Measurements from ENCODE around the gene ATIC. TPM values are rescaled to one million over a fixed set of nuclear protein-coding genes. Genes with fewer than 3 reads are reported as not detected.

The ATIC gene
- total RNA-seq, 1 donor from 2014 or later, result 81.6 TPM

- H3K27me3 ChIP-seq (ENCODE audit: control insufficient read depth, insufficient read depth, low read length), result no peaks in the 10 kb centered on the region
- H3K36me3 ChIP-seq (ENCODE audit: control insufficient read depth, insufficient read depth, low read length), result peaks cover 7% of the 10 kb centered on the region
- TF ChIP-seq CTCF (IDR thresholded peaks at IDR 0.05; ENCODE audit: insufficient read depth, low read length, poor library complexity, severe bottlenecking), result no peak
- no peak for DNase-seq (ENCODE audit: low read depth)
- H3K4me3 ChIP-seq (ENCODE audit: low read depth, low read length), result no peak overlapping the region
These were observed 58.5 kb downstream of the ATIC start for GRCh38 chr2:215370112-215370965.

- Histone ChIP-seq H3K27me3 (ENCODE audit: control insufficient read depth, insufficient read depth, low read length) (no peaks in the 10 kb centered on the region), H3K4me3 (ENCODE audit: low read depth, low read length) (no peak overlapping the region), H3K36me3 (ENCODE audit: control insufficient read depth, insufficient read depth, low read length) (peaks cover 10% of the 10 kb centered on the region)
- no peak for TF ChIP-seq CTCF (IDR thresholded peaks at IDR 0.05; ENCODE audit: insufficient read depth, low read length, poor library complexity, severe bottlenecking)
- DNase-seq (ENCODE audit: low read depth), result no peak
These were observed 60.3 kb downstream of the ATIC start for GRCh38 chr2:215371915-215372897.

- no peaks in the 10 kb centered on the region for H3K27me3 ChIP-seq (ENCODE audit: control insufficient read depth, insufficient read depth, low read length)
- H3K4me3 ChIP-seq (ENCODE audit: low read depth, low read length), result no peak overlapping the region
- no peak for TF ChIP-seq CTCF (IDR thresholded peaks at IDR 0.05; ENCODE audit: insufficient read depth, low read length, poor library complexity, severe bottlenecking)
- no peak for DNase-seq (ENCODE audit: low read depth)
- peaks cover 10% of the 10 kb centered on the region for H3K36me3 ChIP-seq (ENCODE audit: control insufficient read depth, insufficient read depth, low read length)
These were observed 61.2 kb downstream of the ATIC start for GRCh38 chr2:215372968-215373649.

GRCh38 chr2:215374002-215374401 is 62.1 kb downstream of the ATIC start:
- TF ChIP-seq CTCF (IDR thresholded peaks at IDR 0.05; ENCODE audit: insufficient read depth, low read length, poor library complexity, severe bottlenecking), result no peak
- H3K27me3 ChIP-seq (ENCODE audit: control insufficient read depth, insufficient read depth, low read length), result no peaks in the 10 kb centered on the region
- no peak overlapping the region for H3K4me3 ChIP-seq (ENCODE audit: low read depth, low read length)
- DNase-seq (ENCODE audit: low read depth), result no peak
- peaks cover 10% of the 10 kb centered on the region for H3K36me3 ChIP-seq (ENCODE audit: control insufficient read depth, insufficient read depth, low read length)

GRCh38 chr2:215374642-215375466 is 63.0 kb downstream of the ATIC start:
- H3K27me3 ChIP-seq (ENCODE audit: control insufficient read depth, insufficient read depth, low read length), result no peaks in the 10 kb centered on the region
- no peak for DNase-seq (ENCODE audit: low read depth)
- H3K4me3 ChIP-seq (ENCODE audit: low read depth, low read length), result no peak overlapping the region
- peaks cover 8% of the 10 kb centered on the region for H3K36me3 ChIP-seq (ENCODE audit: control insufficient read depth, insufficient read depth, low read length)
- no peak for TF ChIP-seq CTCF (IDR thresholded peaks at IDR 0.05; ENCODE audit: insufficient read depth, low read length, poor library complexity, severe bottlenecking)

Data from kidney epithelial cell (primary cell).